ENCODE results near the gene SMAD4. TPM values are rescaled to one million over a fixed set of nuclear protein-coding genes. Genes with fewer than 3 reads are reported as not detected.

Gene SMAD4
- total and polyA plus RNA-seq, 4 donors = 12.5 to 143 (median 60.6) TPM

DNA sequence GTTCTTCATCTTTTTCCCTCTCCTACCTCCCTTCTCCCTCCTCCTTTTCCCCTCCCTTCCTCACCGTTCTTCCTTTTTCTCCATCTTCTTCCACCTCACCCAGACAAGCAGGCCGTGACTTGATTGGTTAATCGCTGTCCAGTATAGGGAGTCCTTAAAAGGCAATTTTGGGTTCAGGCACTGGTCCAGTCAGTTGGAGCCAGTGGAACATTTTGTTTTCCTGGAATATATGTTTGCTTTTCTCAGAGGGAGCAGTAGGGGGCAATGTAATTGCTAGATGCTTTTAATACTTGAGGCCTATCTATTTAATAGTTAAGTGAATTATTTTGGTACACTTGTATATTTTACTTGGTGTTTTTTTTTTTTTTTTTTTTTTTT, 47.2 kb upstream of the SMAD4 start:
- DNase-seq (no peak), ATAC-seq (ENCODE audit: insufficient read depth, low FRiP score) (no peak)
- H3K27ac ChIP-seq (ENCODE audit: low read depth in 1 of 2, low read length in 1 of 2) = no peak overlapping the region
- H3K9ac ChIP-seq (ENCODE audit: insufficient read depth in 1 of 2, low read length in 2 of 2) = no peak overlapping the region
- WGBS, 2 donors = 91 to 97% methylated on average over 3 of the region's 3 CpGs
- H3K36me3 ChIP-seq (ENCODE audit: control insufficient read depth in 4 of 4, insufficient read depth in 4 of 4, low read length in 4 of 4) = peaks cover 8 to 17% (median 11%) of the 10 kb centered on the region in 4 donors
- H3K9me3 ChIP-seq (ENCODE audit: control insufficient read depth in 4 of 4, insufficient read depth in 3 of 4, low read length in 3 of 4) = peaks cover 0 to 2% (median 0%) of the 10 kb centered on the region in 4 donors
- no peak overlapping the region for H3K4me3 ChIP-seq
- TF ChIP-seq, protein P1, sequence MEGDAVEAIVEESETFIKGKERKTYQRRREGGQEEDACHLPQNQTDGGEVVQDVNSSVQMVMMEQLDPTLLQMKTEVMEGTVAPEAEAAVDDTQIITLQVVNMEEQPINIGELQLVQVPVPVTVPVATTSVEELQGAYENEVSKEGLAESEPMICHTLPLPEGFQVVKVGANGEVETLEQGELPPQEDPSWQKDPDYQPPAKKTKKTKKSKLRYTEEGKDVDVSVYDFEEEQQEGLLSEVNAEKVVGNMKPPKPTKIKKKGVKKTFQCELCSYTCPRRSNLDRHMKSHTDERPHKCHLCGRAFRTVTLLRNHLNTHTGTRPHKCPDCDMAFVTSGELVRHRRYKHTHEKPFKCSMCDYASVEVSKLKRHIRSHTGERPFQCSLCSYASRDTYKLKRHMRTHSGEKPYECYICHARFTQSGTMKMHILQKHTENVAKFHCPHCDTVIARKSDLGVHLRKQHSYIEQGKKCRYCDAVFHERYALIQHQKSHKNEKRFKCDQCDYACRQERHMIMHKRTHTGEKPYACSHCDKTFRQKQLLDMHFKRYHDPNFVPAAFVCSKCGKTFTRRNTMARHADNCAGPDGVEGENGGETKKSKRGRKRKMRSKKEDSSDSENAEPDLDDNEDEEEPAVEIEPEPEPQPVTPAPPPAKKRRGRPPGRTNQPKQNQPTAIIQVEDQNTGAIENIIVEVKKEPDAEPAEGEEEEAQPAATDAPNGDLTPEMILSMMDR (IDR thresholded peaks at IDR 0.05; ENCODE audit: control extremely low read depth, extremely low read depth) = no peak
- H3K27me3 ChIP-seq (ENCODE audit: control insufficient read depth in 3 of 3, insufficient read depth in 3 of 3, low read length in 2 of 3) = no peaks in the 10 kb centered on the region
- peaks cover 0 to 3% (median 0%) of the 10 kb centered on the region in 5 donors for H3K4me1 ChIP-seq (ENCODE audit: control insufficient read depth in 5 of 5, insufficient read depth in 5 of 5, low read length in 5 of 5)

DNA sequence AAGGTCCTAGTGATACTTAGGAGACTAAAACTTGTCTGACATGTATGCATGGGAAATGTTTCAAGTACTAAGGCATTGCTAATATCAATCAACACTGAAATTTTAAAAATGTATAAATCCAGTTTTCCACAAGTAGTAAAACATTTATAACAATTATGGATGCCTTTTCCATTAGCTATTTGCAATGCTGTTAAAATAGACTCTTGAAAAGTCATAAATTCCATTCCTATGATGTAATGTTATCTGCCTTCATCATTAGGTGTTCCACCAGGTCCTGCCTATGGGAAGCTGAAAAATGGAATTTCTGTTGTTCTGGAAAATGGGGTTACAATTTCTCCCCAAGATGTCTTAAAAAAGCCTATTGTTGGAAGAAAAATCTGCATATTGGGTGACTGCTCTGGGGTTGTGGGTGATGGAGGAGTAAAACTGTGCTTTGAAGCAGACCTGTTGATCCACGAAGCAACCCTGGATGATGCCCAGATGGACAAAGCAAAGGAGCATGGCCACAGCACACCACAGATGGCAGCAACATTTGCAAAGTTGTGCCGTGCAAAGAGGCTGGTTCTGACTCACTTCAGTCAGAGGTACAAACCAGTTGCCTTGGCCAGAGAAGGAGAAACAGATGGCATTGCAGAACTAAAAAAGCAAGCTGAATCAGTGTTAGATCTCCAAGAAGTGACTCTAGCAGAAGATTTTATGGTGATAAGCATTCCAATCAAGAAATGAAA, 43.5 kb upstream of the SMAD4 start:
- TF ChIP-seq, protein P1 (IDR thresholded peaks at IDR 0.05; ENCODE audit: control extremely low read depth, extremely low read depth) = no peak
- H3K9me3 ChIP-seq (ENCODE audit: control insufficient read depth in 4 of 4, insufficient read depth in 3 of 4, low read length in 3 of 4) = peaks cover 0 to 2% (median 0%) of the 10 kb centered on the region in 4 donors
- no peak overlapping the region for H3K9ac ChIP-seq (ENCODE audit: insufficient read depth in 1 of 2, low read length in 2 of 2)
- H3K27ac ChIP-seq (ENCODE audit: low read depth in 1 of 2, low read length in 1 of 2) = no peak overlapping the region
- H3K4me1 ChIP-seq (ENCODE audit: control insufficient read depth in 5 of 5, insufficient read depth in 5 of 5, low read length in 5 of 5) = peaks cover 0 to 3% (median 0%) of the 10 kb centered on the region in 5 donors
- no peak for DNase-seq
- H3K36me3 ChIP-seq (ENCODE audit: control insufficient read depth in 4 of 4, insufficient read depth in 4 of 4, low read length in 4 of 4) = peaks cover 0 to 7% (median 6%) of the 10 kb centered on the region in 4 donors
- 88 to 98% methylated on average over 2 of the region's 2 CpGs for WGBS, 2 donors
- no peak for ATAC-seq (ENCODE audit: insufficient read depth, low FRiP score)
- H3K4me3 ChIP-seq = no peak overlapping the region
- no peaks in the 10 kb centered on the region for H3K27me3 ChIP-seq (ENCODE audit: control insufficient read depth in 3 of 3, insufficient read depth in 3 of 3, low read length in 2 of 3)

DNA sequence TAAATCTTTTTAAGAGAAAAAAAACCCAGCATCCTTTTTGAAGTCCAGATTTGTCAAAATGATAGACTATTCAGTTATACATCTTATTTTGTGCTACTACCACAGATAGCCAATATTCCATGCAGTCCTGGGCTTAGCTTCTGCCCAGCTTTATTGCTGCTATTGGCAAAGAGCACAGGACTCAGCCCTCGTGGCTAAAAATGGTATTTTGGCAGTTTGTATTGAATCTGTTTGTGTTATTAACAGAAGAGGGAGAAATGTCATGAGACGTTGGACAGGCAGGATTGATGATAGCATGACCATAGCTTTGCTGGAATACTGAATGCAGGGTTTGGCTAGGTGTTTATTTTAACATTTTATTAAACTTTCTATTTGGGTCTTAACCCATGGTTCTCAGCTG, 42.8 kb upstream of the SMAD4 start:
- DNase-seq = no peak
- H3K4me1 ChIP-seq (ENCODE audit: control insufficient read depth in 5 of 5, insufficient read depth in 5 of 5, low read length in 5 of 5) = peaks cover 0 to 3% (median 0%) of the 10 kb centered on the region in 5 donors
- WGBS, 2 donors = 70 to 82% methylated on average over 2 of the region's 2 CpGs
- H3K27ac ChIP-seq (ENCODE audit: low read depth in 1 of 2, low read length in 1 of 2) = no peak overlapping the region
- no peaks in the 10 kb centered on the region for H3K27me3 ChIP-seq (ENCODE audit: control insufficient read depth in 3 of 3, insufficient read depth in 3 of 3, low read length in 2 of 3)
- no peak overlapping the region for H3K4me3 ChIP-seq
- ATAC-seq (ENCODE audit: insufficient read depth, low FRiP score) = no peak
- no peak overlapping the region for H3K9ac ChIP-seq (ENCODE audit: insufficient read depth in 1 of 2, low read length in 2 of 2)
- TF ChIP-seq, protein P1 (IDR thresholded peaks at IDR 0.05; ENCODE audit: control extremely low read depth, extremely low read depth) = no peak
- peaks cover 0 to 2% (median 0%) of the 10 kb centered on the region in 4 donors for H3K9me3 ChIP-seq (ENCODE audit: control insufficient read depth in 4 of 4, insufficient read depth in 3 of 4, low read length in 3 of 4)
- peaks cover 0 to 7% (median 6%) of the 10 kb centered on the region in 4 donors for H3K36me3 ChIP-seq (ENCODE audit: control insufficient read depth in 4 of 4, insufficient read depth in 4 of 4, low read length in 4 of 4)

All from lung (tissue), 12 donors.